GM23338 (cell line): ENCODE measurements around the gene MIPEP. TPM values are rescaled to one million over a fixed set of nuclear protein-coding genes. Genes with fewer than 3 reads are reported as not detected.
"Not testable (repeated sequence)": the region's sequence is repeated elsewhere in the genome, so short reads cannot be mapped to it uniquely, and the experiment has no call there.

ENCODE experiments used
- ATAC-seq: fragments of 200-7000 bp; cut with Tn5 transposase; 3 replicates; pipeline ENCODE4 v1.9.1; 2020
- DNase-seq: peaks from one replicate; pipeline ENCODE4 v3.0.0-alpha.2; 2015; ENCODE audit warnings: low spot score
- H2AFZ ChIP-seq: fragments of 200-600 bp; sonication (generic); 2 replicates; pipeline ENCODE4 v1.8.0; 2016; ENCODE audit warnings: antibody characterized with exemption, mild to moderate bottlenecking, moderate library complexity
- H3F3A ChIP-seq: fragments of 200-600 bp; sonication (generic); replicated peaks from 2 replicates; pipeline ENCODE4 v1.8.0; 2017; ENCODE audit warnings: antibody characterized with exemption, mixed run types, low read depth
- H3K27ac ChIP-seq: fragments of 200-600 bp; sonication (generic); 2 replicates; pipeline ENCODE4 v1.6.1; 2016; ENCODE audit warnings: low read depth
- H3K27me3 ChIP-seq: fragments of 200-600 bp; sonication (generic); 2 replicates; pipeline ENCODE4 v1.8.0; 2016; ENCODE audit warnings: mild to moderate bottlenecking, mixed run types, moderate library complexity; ENCODE audit not compliant: insufficient read depth
- H3K36me3 ChIP-seq: fragments of 200-600 bp; sonication (generic); 2 replicates; pipeline ENCODE4 v1.8.0; 2016; ENCODE audit warnings: mild to moderate bottlenecking; ENCODE audit not compliant: insufficient read depth
- H3K4me1 ChIP-seq: fragments of 200-600 bp; sonication (generic); 2 replicates; pipeline ENCODE4 v1.8.0; 2016; ENCODE audit warnings: mild to moderate bottlenecking, moderate library complexity; ENCODE audit not compliant: insufficient read depth
- H3K4me2 ChIP-seq: fragments of 200-600 bp; sonication (generic); 2 replicates; pipeline ENCODE4 v1.7.1; 2017; ENCODE audit warnings: mixed run types
- H3K4me3 ChIP-seq: fragments of 200-600 bp; sonication (generic); 2 replicates; pipeline ENCODE4 v1.6.1; 2016; ENCODE audit warnings: mixed run types
- H3K79me2 ChIP-seq: fragments of 200-600 bp; sonication (generic); replicated peaks from 2 replicates; pipeline ENCODE4 v1.8.0; 2017; ENCODE audit warnings: mild to moderate bottlenecking; ENCODE audit not compliant: insufficient read depth
- H3K9me2 ChIP-seq: fragments of 200-600 bp; sonication (generic); 2 replicates; pipeline ENCODE4 v1.8.0; 2017; ENCODE audit not compliant: insufficient read depth
- H4K20me1 ChIP-seq: fragments of 200-600 bp; sonication (generic); replicated peaks from 2 replicates; pipeline ENCODE4 v1.8.0; 2017; ENCODE audit warnings: mild to moderate bottlenecking; ENCODE audit not compliant: insufficient read depth
- H3K27ac Mint-ChIP-seq: 2 replicates; pipeline ENCODE4 v1.8.0; 2020; ENCODE audit warnings: inconsistent platforms, mild to moderate bottlenecking, moderate library complexity, mixed read lengths
- H3K27me3 Mint-ChIP-seq: 3 replicates; pipeline ENCODE4 v1.8.0; 2022; ENCODE audit warnings: low read depth, mild to moderate bottlenecking, moderate library complexity, mixed read lengths, inconsistent platforms; ENCODE audit not compliant: insufficient read depth, poor library complexity
- H3K36me3 Mint-ChIP-seq: 3 replicates; pipeline ENCODE4 v1.8.0; 2021; ENCODE audit warnings: low read depth, mild to moderate bottlenecking, inconsistent platforms, moderate library complexity, mixed read lengths
- H3K4me1 Mint-ChIP-seq: 3 replicates; pipeline ENCODE4 v1.8.0; 2020; ENCODE audit warnings: mild to moderate bottlenecking, inconsistent platforms, mixed read lengths
- H3K4me3 Mint-ChIP-seq: 3 replicates; pipeline ENCODE4 v1.8.0; 2021; ENCODE audit warnings: moderate library complexity, mild to moderate bottlenecking, inconsistent platforms, mixed read lengths
- H3K9me3 Mint-ChIP-seq: 3 replicates; pipeline ENCODE4 v1.8.0; 2020; ENCODE audit warnings: moderate library complexity, mild to moderate bottlenecking, inconsistent platforms, mixed read lengths
- CREB1 ChIP-seq: fragments of 250-450 bp; sonication (Bioruptor Pico); IDR thresholded peaks from 2 replicates; pipeline ENCODE4 v1.5.0; 2020; ENCODE audit warnings: low read depth, mild to moderate bottlenecking, moderate library complexity
- EZH2 ChIP-seq: fragments of 200-600 bp; sonication (generic); IDR thresholded peaks from one replicate; pipeline ENCODE4 v1.8.0; 2017; ENCODE audit warnings: antibody characterized with exemption, mild to moderate bottlenecking, low read depth; ENCODE audit not compliant: unreplicated experiment
- EZH2phosphoT487 ChIP-seq: fragments of 200-600 bp; sonication (generic); IDR thresholded peaks from one replicate; pipeline ENCODE4 v1.8.1; 2018; ENCODE audit warnings: antibody characterized with exemption; ENCODE audit not compliant: unreplicated experiment
- JUNB ChIP-seq: IDR thresholded peaks from one replicate; pipeline ENCODE4 v1.6.1; 2016; ENCODE audit warnings: antibody characterized with exemption; ENCODE audit not compliant: unreplicated experiment
- POLR2AphosphoS5 ChIP-seq: IDR thresholded peaks from 2 replicates; pipeline ENCODE4 v1.6.1; 2016; ENCODE audit warnings: antibody characterized with exemption, low read depth
- ZNF114 ChIP-seq: fragments of 250-450 bp; sonication (Bioruptor Pico); IDR thresholded peaks from 2 replicates; pipeline ENCODE4 v1.5.0; 2020; ENCODE audit warnings: mild to moderate bottlenecking, moderate library complexity
- polyA plus RNA-seq: library from polyadenylated mRNA; unstranded; fragments of >200 nt; fragmentation: Nextera tagmentation; extraction: Ambion mirVana; gene quantifications from 2 replicates; pipeline ENCODE4 v1.2.1, GENCODE V29; 2016
- total RNA-seq: library from RNA; depleted of rRNA; stranded (reverse); fragments of >200 nt; shearing (Covaris generic); gene quantifications from 2 replicates; pipeline ENCODE4 v1.2.3, GENCODE V29; 2014

Gene MIPEP
- total and polyA plus RNA-seq, 2 experiments from 2014 or later, result 20.8 to 22.5 TPM

DNA sequence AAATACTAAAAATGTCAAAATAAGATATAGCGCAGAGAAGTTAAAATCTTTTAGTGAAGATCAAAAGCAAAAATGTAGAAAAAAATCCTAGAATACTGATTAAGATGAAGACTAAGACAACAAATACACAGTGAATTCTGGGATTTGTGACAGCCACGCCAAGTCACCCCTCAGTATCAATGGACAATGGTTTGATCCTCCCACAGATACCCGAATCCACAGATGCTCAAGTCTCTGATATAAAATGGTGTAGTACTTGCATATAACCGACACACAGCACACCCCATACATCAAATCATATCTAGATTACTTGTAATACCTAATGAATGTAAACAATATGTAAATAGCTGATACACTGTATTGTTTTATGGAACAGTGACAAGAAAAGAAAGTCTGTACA lies 5.9 kb downstream of the MIPEP start:
- DNase-seq, result no peak
- H3K9me3 Mint-ChIP-seq, result no peaks in the 10 kb centered on the region
- Histone ChIP-seq H4K20me1 (no peaks in the 10 kb centered on the region), H3F3A (no peaks in the 10 kb centered on the region), H3K27ac (no peak overlapping the region), H3K27me3 (no peaks in the 10 kb centered on the region), H3K4me3 (no peak overlapping the region), H3K4me2 (no peak overlapping the region), H3K79me2 (0 out of 2 replicates have a peak, but pooled peaks cover 6% of the 10 kb centered on the region), H3K36me3 (peaks cover 5% of the 10 kb centered on the region; the same call in 1 of the 2 replicates), H3K9me2 (no peaks in the 10 kb centered on the region), H3K4me1 (0 out of 2 replicates have a peak, but pooled peaks cover 3% of the 10 kb centered on the region), H2AFZ (no peak overlapping the region)
- TF ChIP-seq EZH2phosphoT487, result no peak
- no peak for TF ChIP-seq ZNF114 (CRISPR knock-in tag)
- peaks cover 7% of the 10 kb centered on the region; the same call in 2 of the 3 replicates for H3K4me1 Mint-ChIP-seq
- peaks cover 27% of the 10 kb centered on the region; the same call in 2 of the 3 replicates for H3K36me3 Mint-ChIP-seq
- ATAC-seq, result no peak
- no peaks in the 10 kb centered on the region for H3K27me3 Mint-ChIP-seq
- H3K4me3 Mint-ChIP-seq, result no peak overlapping the region
- no peak overlapping the region for H3K27ac Mint-ChIP-seq

- not testable (repeated sequence) for H3K79me2 ChIP-seq, DNase-seq, ATAC-seq
Observed at GRCh38 chr13:23881402-23881800, 7.8 kb downstream of the MIPEP start.

DNA sequence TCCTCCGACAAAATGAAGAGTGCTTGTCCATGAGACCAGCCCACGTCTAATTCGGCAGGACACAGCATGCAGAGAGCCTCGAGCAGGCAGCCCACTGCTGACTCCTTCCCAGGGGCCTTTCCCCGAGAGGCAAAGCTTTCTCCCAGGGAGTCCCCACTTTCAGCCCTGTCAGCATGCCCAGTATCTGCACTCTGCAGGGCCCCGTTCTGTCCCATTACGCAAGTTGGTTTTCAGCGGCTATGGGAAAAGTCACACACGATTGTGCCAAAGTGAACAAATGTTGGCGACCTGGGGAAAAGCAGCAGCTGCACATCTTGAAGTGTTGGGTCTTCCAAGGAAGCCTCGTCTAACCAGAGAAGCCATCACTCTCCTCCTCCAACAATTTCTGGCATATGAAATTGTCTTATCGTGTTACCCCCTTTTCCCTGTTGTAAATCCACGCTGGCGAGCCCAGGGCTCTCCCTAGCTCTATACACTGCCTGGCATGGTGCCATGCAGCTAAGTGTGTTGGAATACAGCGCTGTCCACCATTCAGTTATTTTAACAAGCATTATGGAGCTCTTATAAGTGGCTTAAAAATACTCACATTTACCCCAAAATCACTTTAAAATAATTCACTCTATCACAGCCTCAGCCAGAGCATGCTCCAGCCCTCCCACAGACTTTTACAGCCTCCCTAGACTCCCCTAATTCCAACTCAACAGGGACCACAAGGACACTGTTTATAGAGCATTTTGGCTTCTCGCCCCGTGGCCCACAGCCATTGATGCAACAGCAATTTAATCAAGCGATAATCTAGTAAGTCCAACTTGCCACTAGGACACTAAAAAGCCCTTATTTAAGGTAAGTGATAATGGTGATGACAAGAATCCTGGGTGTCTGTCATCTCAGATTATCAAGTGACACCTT lies 8.5 kb downstream of the MIPEP start:
- not testable (repeated sequence) for H3K36me3 ChIP-seq, H3K4me3 ChIP-seq, H4K20me1 ChIP-seq, H3K4me1 ChIP-seq, H3K4me1 Mint-ChIP-seq, H3K4me2 ChIP-seq, DNase-seq, H3K4me3 Mint-ChIP-seq, H3K9me2 ChIP-seq, H3K27me3 Mint-ChIP-seq, ATAC-seq, H3K79me2 ChIP-seq, H3K9me3 Mint-ChIP-seq, H3K27me3 ChIP-seq, H3K27ac Mint-ChIP-seq, H3F3A ChIP-seq, H3K27ac ChIP-seq, H2AFZ ChIP-seq
- peaks cover 27% of the 10 kb centered on the region; the same call in 2 of the 3 replicates for H3K36me3 Mint-ChIP-seq

More at GRCh38 chr13:23881402-23881800, 7.8 kb downstream of the MIPEP start:
- not testable (repeated sequence) for H3K4me3 Mint-ChIP-seq, H2AFZ ChIP-seq, H3K4me1 Mint-ChIP-seq, H3K4me1 ChIP-seq, H3K4me2 ChIP-seq, H3K4me3 ChIP-seq, H3K27me3 ChIP-seq, H3F3A ChIP-seq, H3K27ac ChIP-seq, H3K9me2 ChIP-seq, H3K27ac Mint-ChIP-seq, H4K20me1 ChIP-seq, H3K36me3 ChIP-seq, H3K9me3 Mint-ChIP-seq, H3K27me3 Mint-ChIP-seq
- H3K36me3 Mint-ChIP-seq, result peaks cover 27% of the 10 kb centered on the region; the same call in 2 of the 3 replicates

GRCh38 chr13:23877286-23877685 lies 11.9 kb downstream of the MIPEP start:
- no peak overlapping the region for H3K4me3 ChIP-seq
- no peaks in the 10 kb centered on the region for H3F3A ChIP-seq
- no peaks in the 10 kb centered on the region for H3K36me3 ChIP-seq
- no peaks in the 10 kb centered on the region for H3K4me1 ChIP-seq
- H2AFZ ChIP-seq, result no peak overlapping the region
- H4K20me1 ChIP-seq, result no peaks in the 10 kb centered on the region
- ATAC-seq, result no peak
- no peaks in the 10 kb centered on the region for H3K27me3 ChIP-seq
- peaks cover 15% of the 10 kb centered on the region; the same call in 1 of the 3 replicates for H3K36me3 Mint-ChIP-seq
- no peak overlapping the region for H3K4me2 ChIP-seq
- H3K79me2 ChIP-seq, result no peaks in the 10 kb centered on the region
- no peak for DNase-seq
- no peaks in the 10 kb centered on the region for H3K9me2 ChIP-seq
- no peak overlapping the region for H3K27ac Mint-ChIP-seq
- H3K27me3 Mint-ChIP-seq, result no peaks in the 10 kb centered on the region
- no peaks in the 10 kb centered on the region for H3K4me1 Mint-ChIP-seq
- H3K9me3 Mint-ChIP-seq, result no peaks in the 10 kb centered on the region
- no peak overlapping the region for H3K4me3 Mint-ChIP-seq
- H3K27ac ChIP-seq, result no peak overlapping the region
- no peak for TF ChIP-seq EZH2phosphoT487
- no peak for TF ChIP-seq CREB1 (CRISPR knock-in tag)
- TF ChIP-seq EZH2, result no peak
- TF ChIP-seq JUNB, result no peak
- TF ChIP-seq POLR2AphosphoS5, result no peak
- no peak for TF ChIP-seq ZNF114 (CRISPR knock-in tag)
